ENCODE measurements around the gene NECTIN2.
"Not testable (repeated sequence)": the region's sequence is repeated elsewhere in the genome, so short reads cannot be mapped to it uniquely, and the experiment has no call there.

NECTIN2 gene

DNA sequence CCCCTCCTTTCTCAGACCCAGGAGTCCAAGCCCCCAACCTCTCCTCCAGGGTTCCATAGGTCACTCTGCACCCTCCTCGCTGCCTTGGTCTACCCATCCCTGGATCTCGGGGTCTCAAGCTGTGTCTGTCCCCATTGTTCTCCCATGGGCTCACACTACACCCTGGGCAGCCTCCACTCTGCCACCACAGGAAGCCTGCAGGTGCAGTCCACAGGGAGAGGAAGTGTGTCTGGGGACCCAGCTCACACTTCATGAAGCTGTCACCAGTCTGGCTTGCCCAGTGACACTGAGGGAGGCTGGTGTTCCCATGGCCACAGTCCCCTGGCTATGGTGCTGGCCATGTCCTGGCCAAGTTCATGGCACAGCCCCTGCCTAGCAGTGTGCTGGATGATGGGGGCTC, 5.3 kb downstream of the NECTIN2 start:
- no peak for DNase-seq (ENCODE audit: low read depth)

DNA sequence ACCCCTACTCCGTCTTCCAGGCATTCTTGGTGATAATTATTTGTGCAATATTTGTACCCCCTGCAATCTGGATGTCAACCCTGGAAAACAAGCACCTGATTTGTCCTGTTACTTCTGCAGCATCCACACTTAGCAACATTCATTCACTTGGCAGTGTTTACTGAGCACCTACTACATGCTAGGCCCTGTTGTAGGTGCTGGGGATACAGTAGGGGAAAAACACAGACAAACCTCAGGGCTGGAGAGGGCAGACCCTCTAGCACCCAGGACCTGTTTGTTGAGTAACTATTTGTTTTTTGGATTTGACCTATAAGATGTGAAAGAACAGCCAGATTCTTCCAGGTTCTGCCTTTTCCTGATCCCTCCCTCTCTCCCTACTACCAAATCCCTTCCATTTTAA, 9.5 kb downstream of the NECTIN2 start:
- no peak for DNase-seq (ENCODE audit: low read depth)

DNA sequence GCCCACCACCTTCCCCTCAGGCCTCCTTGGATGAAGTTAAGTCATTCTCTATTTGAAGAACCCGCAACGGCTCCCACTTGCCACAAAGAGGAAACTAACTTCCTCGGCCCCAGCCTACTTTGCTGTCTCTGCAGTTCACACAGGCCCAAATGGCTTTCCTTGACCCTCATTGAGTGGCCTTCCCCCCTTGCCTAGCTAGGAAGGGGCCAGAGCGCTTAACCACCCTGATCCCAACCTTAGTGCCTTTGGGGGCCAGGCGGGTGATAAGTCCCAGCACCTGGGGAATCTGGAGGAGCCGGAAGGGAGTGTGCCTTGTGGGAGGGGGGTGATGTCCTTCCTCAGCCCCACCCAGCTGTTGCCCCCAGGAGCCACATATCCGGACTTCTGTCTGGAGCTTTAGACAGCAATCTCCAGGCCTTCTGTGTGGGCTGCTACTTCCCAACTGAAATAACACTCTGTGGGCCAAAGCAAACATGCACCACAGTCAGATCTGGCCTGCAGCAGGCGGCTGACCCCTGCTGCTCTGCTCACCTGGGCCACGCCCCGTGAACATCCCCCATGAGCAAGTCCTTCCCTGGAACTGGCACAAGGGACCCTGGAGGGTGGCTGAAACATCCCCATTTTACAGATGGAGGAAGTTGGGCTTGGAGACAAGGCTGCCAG, 10.5 kb downstream of the NECTIN2 start:
- no peak for DNase-seq (ENCODE audit: low read depth)

DNA sequence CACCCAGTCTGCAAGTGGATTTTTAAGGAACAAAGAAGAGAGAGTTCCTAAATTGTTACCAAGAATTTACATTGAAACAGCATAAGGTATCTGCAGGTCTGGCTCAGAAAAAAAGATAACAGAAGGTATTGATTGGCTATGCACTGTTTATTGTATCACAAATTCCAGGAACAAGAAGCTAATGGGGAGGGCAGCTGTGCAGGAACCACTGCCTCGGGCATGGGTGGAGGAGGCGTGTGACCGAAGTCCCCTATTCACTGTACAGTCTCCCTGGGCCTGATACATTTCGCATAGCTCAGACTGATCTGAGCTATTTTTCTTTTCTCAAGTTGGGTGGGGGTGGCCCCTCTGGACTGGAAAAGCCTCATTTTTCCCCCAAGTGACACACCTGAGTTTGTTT, 11.7 kb downstream of the NECTIN2 start:
- no peak for DNase-seq (ENCODE audit: low read depth)

DNA sequence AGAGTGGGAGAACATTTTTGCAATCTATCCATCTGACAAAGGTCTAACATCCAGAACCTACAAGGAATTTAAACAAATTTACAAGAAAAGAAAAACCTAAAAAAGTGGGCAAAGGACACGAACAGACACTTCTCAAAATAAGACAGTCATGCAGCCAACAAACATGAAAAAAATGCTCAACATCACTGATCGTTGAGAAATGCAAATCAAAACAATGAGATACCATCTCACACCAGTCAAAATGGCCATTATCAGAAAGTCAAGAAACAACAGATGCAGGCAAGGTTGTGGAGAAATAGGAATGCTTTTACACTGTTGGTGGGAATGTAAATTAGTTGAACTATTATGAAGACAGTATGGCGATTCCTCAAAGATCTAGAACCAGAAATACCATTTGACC, 15.5 kb downstream of the NECTIN2 start:
- DNase-seq (ENCODE audit: low read depth), result not testable (repeated sequence)

DNA sequence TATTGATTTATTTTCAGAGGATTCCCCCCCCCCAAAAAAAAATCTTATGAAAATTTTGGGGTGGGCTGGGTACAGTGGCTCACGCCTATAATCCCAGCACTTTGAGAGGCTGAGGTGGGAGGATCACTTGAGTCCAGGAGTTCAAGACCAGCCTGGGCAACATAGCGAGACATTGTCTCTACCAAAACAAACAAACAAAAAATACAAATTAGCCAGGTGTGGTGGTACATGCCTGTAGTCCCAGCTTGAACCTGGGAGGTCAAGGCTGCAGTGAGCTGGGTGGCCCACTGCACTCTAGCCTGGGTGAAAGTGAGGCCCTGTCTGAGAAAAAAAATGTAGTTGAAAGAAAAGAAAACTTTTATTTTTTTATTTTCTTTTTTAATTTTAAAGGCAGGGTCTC, 17.9 kb downstream of the NECTIN2 start:
- no peak for DNase-seq (ENCODE audit: low read depth)

DNA sequence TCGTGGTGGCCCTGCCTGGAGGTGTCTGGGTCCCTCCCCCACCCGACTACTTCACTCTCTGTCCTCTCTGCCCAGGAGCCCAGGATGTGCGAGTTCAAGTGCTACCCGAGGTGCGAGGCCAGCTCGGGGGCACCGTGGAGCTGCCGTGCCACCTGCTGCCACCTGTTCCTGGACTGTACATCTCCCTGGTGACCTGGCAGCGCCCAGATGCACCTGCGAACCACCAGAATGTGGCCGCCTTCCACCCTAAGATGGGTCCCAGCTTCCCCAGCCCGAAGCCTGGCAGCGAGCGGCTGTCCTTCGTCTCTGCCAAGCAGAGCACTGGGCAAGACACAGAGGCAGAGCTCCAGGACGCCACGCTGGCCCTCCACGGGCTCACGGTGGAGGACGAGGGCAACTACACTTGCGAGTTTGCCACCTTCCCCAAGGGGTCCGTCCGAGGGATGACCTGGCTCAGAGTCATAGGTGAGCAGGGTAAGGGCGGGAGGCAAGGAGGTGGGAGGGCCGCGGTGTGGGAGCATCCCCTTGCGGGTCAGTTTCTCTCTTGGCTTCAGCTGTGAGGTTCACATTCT, 19.2 kb downstream of the NECTIN2 start:
- DNase-seq (ENCODE audit: low read depth), result no peak

DNA sequence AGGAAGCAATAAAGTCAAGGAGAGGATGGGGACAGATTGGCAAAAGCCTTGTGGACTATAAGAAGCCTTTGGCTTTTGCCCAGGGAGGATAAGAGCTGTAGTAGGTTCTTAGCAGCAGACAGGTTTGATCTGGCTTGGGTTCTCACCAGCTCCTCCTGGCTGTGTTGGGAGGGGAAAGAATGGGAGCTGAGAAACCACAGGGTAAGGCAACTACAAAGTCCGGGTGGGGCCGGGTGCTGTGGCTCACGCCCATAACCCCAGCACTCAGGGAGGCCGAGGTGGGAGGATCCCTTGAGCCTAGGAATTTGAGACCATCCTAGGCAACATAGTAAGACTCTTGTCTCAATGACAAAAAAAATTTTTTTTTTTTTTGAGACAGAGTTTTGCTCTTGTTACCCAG, 20.6 kb downstream of the NECTIN2 start:
- no peak for DNase-seq (ENCODE audit: low read depth)

DNA sequence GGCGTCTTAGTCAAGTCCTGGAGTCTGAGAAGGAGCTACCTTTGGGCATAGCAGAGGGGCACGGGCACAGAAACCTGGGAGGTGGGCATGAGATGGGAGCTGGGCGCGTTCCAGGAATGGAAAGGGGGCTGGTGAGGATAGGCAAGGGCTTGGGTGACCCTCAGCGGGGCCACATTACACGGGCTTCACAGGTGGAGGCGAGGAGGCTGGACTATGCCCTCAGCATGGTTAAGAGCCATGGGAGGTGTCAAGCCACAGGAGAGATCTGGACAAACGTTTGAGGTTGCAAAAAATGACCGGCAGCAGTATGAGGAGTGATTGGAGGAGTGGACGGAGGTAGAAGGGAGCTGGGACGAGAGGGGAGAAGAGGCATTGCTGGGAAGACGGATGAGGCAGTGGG, 21.5 kb downstream of the NECTIN2 start:
- no peak for DNase-seq (ENCODE audit: low read depth)

DNA sequence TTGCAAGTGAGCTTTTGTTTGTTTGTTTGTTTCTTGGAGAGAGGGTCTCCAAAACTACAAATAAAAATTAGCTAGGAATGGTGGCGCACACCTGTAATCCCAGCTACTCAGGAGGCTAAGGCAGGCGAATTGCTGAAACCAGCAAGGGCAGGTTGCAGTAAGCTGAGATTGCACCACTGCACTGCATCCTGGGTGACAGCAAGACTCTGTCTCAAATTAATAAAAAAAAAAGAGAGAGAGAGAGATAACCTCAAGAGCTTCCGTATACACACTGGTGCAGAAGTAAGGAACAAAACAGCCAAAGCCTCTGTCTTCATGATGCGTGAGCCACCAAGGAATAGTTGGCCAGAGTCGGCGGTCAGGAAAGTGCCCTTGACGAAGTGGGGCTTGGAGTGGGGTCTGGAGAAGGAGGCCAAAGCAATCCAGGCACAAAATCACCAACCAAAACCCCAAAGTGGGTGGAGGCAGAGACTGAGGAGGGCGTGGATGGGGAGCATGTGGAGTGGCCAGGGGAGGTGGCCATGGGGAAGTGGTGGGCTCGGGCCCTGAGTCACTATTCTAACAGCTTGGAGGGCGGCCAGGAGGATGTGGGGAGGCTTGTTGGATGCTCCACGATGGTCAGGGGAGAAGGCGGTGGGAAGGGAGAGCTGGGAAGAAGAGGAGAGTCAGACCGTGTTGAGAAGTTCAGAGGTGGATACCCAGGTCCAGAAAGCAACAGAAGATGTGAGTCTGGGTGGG, 23.8 kb downstream of the NECTIN2 start:
- no peak for DNase-seq (ENCODE audit: low read depth)

DNA sequence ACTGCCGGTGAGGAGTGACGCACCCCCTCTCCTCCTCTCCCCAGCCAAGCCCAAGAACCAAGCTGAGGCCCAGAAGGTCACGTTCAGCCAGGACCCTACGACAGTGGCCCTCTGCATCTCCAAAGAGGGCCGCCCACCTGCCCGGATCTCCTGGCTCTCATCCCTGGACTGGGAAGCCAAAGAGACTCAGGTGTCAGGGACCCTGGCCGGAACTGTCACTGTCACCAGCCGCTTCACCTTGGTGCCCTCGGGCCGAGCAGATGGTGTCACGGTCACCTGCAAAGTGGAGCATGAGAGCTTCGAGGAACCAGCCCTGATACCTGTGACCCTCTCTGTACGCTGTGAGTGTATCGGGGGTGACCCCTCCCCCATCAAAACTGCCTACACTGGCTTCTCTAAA, 25.7 kb downstream of the NECTIN2 start:
- no peak for DNase-seq (ENCODE audit: low read depth)

DNA sequence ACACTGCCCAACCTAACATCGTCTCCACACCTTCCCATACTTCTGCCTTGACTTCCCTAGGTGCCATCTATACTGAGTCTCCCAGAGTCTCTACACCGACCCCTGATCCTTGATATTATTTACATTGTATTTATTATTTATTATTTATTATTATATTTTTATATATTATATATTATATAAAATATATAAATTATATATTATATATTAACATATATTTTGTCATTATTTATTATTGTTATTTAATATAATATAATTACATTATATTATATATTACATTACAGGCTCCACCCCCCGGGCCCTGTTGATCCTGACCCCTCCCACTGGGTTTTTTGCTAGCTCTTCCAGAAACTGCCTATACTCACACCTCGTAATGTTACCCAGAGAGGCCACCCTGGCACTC, 26.6 kb downstream of the NECTIN2 start:
- no peak for DNase-seq (ENCODE audit: low read depth)

DNA sequence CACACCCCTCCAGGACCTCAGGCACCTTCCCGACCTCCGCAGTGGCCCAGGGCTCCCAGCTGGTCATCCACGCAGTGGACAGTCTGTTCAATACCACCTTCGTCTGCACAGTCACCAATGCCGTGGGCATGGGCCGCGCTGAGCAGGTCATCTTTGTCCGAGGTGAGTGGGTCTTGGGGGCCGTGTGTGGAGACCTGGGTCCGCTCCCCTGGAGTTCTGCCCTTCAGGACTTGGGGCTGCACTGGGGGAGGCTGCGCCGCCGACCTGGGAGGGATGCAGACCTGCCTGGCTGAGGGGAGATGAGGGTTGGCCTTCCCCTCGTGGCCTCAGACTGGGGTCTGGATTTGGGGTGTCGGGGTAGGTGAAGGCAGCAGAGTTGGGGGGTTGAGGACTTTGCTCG, 28.2 kb downstream of the NECTIN2 start:
- DNase-seq (ENCODE audit: low read depth), result no peak

DNA sequence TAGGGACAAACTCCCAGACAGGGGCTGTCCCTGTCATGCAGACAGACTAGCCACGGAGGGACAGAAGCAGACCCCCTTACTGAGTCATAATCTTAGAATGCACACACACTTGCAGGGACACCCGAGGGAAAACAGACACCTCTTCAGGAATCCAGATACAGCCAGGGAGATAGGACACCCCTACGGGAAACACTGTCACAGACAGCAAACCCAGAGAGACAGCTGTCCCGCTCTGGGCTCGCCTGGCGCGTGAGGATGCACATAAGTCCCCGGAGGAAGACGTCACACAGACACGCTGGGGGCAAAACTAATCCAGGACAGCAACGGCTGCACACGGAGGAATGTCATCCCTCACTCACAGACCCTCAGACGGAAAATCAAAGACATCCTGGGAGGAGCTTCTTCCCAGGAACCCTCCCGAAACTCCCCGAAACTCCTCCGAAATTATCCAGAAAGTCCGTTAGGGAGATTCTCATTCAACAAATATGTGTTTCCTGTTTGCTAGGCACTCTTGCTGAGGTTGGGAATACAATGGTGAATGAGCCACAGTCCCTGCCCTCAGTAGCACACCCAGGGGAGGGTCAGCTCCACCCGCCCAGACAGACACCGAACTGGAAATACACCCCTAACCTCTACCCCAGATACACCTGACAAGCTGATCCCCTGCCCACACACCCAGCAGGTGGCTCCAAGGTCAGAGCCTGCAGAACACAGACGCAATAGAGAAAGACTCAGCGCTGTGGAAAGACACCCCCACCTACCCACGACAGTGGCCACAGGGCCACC, 29.8 kb downstream of the NECTIN2 start:
- DNase-seq (ENCODE audit: low read depth), result no peak

DNA sequence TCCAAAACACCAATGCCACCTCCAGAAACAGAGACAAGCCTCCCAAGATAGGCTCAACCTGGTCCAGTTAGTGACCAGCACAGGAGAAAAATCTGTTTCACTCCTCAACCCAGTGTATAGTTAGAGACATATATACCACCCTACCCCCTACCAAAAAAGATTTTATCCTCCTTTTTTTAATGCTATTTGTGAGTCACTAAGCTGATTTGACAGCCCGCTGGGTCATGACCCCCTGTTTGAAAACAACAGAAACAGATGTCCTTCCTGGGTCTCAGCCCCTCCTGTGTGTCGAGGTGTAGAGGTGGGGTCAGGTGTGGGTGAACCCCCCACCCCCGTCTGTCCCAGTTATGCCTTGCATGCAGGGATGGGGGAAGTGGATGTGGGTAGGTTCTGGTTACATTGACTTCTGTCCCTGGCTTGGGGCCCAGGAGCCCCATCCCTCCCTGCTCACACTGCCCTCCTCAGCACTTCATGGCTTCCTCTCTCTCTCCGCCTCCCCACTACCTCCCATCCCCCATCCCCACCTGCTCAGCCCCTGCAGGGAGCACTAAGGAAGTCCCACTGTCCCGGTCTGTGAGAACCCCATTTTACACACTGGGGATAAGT, 30.9 kb downstream of the NECTIN2 start:
- no peak for DNase-seq (ENCODE audit: low read depth)

DNA sequence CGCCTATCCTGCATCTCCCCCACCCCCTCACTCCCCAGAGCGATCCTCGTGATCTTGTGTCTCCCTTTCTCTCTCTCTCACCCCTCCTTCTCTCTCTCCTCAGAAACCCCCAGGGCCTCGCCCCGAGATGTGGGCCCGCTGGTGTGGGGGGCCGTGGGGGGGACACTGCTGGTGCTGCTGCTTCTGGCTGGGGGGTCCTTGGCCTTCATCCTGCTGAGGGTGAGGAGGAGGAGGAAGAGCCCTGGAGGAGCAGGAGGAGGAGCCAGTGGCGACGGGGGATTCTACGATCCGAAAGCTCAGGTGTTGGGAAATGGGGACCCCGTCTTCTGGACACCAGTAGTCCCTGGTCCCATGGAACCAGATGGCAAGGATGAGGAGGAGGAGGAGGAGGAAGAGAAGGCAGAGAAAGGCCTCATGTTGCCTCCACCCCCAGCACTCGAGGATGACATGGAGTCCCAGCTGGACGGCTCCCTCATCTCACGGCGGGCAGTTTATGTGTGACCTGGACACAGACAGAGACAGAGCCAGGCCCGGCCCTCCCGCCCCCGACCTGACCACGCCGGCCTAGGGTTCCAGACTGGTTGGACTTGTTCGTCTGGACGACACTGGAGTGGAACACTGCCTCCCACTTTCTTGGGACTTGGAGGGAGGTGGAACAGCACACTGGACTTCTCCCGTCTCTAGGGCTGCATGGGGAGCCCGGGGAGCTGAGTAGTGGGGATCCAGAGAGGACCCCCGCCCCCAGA, 32.2 kb downstream of the NECTIN2 start:
- no peak for DNase-seq (ENCODE audit: low read depth)

DNA sequence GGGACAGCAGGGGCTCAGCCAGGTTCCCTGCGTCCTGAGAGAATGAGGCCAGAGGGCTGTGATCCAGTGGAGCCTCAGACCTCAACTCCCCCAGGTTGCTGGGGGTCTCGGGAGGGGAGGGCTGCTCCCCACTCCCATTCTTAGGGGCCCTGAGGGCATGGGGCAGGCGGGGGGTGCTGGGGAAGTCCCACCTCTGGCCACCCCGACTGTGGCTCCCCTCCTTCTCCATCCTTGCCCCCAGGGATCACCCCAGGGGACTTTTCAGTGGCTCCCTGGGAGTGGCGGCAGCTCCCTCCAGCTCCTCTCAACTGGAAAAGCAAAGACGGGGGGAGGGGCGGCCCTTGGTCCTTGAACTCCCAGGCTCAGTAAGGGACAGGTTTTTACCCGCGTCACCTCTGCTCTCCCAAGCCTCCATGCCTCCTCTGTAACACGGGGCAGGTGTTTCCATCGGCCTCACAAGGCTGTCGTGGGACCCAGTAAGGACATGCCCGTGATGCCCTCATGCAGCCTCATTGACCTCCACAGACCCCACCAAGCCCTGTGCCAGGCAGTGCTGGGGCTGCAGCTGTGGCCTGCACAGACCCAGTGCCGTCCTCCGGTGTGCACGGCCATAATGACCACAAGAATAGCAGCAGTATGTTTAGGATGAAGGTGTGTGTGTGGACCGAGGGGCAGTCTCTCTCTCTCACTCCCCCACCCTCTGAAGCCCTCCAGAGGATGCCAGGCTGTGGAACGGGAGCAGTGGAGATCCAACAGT, 33.4 kb downstream of the NECTIN2 start:
- no peak for DNase-seq (ENCODE audit: low read depth)

DNA sequence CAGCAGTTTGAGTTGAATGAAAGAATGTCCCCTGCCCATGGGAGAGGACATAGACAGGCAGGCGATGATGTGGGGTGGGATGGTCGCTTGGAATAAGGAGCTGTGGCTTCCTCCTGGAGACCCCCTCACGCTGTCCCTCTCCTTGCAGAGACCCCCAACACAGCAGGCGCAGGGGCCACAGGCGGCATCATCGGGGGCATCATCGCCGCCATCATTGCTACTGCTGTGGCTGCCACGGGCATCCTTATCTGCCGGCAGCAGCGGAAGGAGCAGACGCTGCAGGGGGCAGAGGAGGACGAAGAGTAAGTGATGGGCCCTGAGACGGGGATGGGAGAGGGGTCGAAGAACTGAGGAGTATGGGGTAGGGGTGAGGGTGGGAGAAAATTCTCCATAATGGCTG, 36.0 kb downstream of the NECTIN2 start:
- DNase-seq (ENCODE audit: low read depth), result no peak

DNA sequence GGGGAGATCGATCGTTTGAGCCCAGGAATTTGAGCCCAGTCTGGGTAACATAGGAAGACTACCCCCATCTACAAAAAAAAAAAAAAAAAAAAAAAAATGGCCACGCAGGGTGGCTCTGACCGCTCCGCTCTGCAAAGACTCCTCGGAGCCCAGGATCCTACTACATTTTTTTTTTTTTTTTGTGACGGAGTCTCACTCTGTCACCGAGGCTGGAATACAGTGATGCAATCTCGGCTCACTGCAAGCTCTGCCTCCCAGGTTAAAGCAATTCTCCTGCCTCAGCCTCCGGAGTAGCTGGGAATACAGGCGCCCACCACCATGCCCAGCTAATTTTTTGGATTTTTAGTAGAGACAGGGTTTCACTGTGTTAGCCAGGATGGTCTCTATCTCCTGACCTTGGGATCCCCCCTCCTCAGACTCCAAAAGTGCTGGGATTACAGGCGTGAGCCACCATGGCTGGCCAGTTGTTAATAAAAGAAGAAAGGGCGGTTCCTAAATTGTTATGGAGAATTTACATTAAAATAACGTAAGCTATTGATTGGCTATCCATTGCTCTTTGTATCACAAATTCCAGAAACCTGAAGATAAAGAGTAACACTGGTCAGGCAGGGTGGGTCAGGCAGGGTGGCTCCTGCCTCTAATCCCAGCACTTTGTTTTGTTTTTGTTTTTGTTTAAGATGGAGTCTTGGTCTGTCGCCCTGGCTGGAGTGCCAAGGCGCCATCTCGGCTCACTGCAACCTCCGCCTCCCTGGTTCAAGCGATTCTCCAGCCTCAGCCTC, 36.7 kb downstream of the NECTIN2 start:
- DNase-seq (ENCODE audit: low read depth), result not testable (repeated sequence)

DNA sequence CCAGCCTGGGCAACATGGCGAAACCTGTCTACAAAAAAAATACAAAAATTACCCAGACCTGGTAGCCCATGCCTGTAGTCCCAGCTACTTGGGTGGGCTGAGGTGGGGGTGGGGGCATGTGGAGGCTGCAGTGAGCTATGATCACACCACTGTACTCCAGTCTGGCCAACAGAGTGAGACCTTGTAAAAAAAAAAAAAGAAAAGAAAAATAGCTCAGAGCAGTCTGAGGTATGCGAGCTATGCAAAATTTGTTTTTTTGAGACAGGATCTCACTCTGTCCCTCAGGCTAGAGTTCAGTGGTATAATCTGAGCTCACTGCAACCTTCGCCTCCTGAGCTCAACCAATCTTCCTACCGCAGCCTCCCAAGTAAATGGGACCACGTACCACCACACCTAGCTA, 37.8 kb downstream of the NECTIN2 start:
- DNase-seq (ENCODE audit: low read depth), result no peak
